ENCODE data around the gene PIAS2. TPM values are rescaled to one million over a fixed set of nuclear protein-coding genes. Genes with fewer than 3 reads are reported as not detected.

Gene PIAS2
- total and polyA plus RNA-seq, 9 of the 15 experiments (the other 6 are each of a cell fraction or from before 2014, with no cell fraction given) = 2.9 to 23.9 (median 12.0) TPM

DNA sequence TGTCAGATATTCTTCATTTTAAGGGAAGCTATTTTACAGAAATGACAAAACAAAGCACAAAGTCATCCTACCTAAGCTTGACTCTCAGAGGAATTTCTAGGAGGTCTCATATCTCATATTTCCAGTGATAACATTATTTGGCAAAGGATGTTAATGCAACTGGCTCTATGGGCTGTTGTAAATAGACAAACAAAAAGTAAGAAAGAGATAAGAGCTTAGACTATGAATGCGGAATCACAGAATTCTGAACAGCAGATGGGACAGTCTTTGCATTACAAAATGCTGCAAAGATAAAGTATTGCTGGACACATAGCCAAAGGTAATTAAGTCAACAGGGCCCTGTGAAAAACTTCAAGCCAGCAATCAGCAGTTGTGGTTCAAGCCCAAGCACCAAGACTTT lies 23.9 kb downstream of the PIAS2 start:
- Histone ChIP-seq H3K9me1 (ENCODE audit: control insufficient read depth, insufficient read depth, low read length) (peaks cover 2% of the 10 kb centered on the region), H3K4me3 (no peak overlapping the region), H3K9me3 (replicated peaks; ENCODE audit: control insufficient read depth, insufficient read depth, low read depth, low read length) (peaks cover 13% of the 10 kb centered on the region), H3K36me3 (ENCODE audit: control insufficient read depth, insufficient read depth, low read length) (peaks cover 25% of the 10 kb centered on the region), H3K27ac (ENCODE audit: extremely low read depth, low read depth, low read length) (peak overlapping the region; percentile 35; the same call in 2 of the 3 replicates), H4K20me1 (replicated peaks; ENCODE audit: control insufficient read depth, insufficient read depth, low read length) (no peaks in the 10 kb centered on the region), H3K79me2 (ENCODE audit: control insufficient read depth, insufficient read depth, low read length) (peaks cover 83% of the 10 kb centered on the region), H2AFZ (ENCODE audit: low read depth, low read length) (no peak overlapping the region), H3K4me2 (ENCODE audit: insufficient read depth, low read length) (peak overlapping the region; percentile 21; the same call in 1 of the 2 replicates), H3K4me1 (replicated peaks in 1 of 2; ENCODE audit: control insufficient read depth in 2 of 2, insufficient read depth in 2 of 2, low read length in 2 of 2) (peaks cover 0 to 21% of the 10 kb centered on the region in 2 experiments; a peak in 4 of 5 replicates), H3K27me3 (ENCODE audit: control insufficient read depth in 2 of 2, insufficient read depth in 2 of 2, low read length in 2 of 2) (no peaks in the 10 kb centered on the region), H3K9ac (ENCODE audit: insufficient read depth in 1 of 2, low read depth in 2 of 2, low read length in 2 of 2) (no peak overlapping the region)
- WGBS (ENCODE audit: insufficient coverage, low coverage, missing lambda C conversion rate) = 29% methylated on average over 1 of the region's 1 CpG
- in situ Hi-C loops (cut with MboI) (no loop called here), intact Hi-C loops (cut with micrococcal nuclease) (no loop called here)
- BruUV-seq (replicated peaks) = no TSS peak
- peak in 2 of 4 experiments; percentile 6 to 10 for DNase-seq (ENCODE audit: extremely low read depth in 1 of 4, low spot score in 3 of 4)
- FAIRE-seq = peak; percentile 35
- ChIA-PET CTCF (ENCODE audit: low intra/inter-chr PET ratio) (no interaction called here), POLR2A (interaction anchor here (0.8 to 1.3 kb wide), 2 partner anchors 9 to 13 kb away, joined by 3 read pairs; no protein-coding TSS in a partner anchor)
- no peak; the same call in 2 of the 3 replicates for ATAC-seq
- TF ChIP-seq KDM1A (IDR thresholded peaks at IDR 0.05) (0 out of 4 replicates have a peak, but pooled peaks of 1 of the 2 experiments have one; percentile 26), RBM34 (IDR thresholded peaks at IDR 0.05; ENCODE audit: borderline replicate concordance, insufficient read depth, low read length) (no peak), FOXA3 (CRISPR knock-in tag; conservative IDR thresholded peaks at IDR 0.05 in 1 of 2, IDR thresholded peaks at IDR 0.05 in 1 of 2) (0 out of 4 replicates have a peak, but pooled peaks of 1 of the 2 experiments have one; percentile 27), DLX4 (CRISPR knock-in tag; IDR thresholded peaks at IDR 0.05) (no peak), SAFB (IDR thresholded peaks at IDR 0.05; ENCODE audit: borderline replicate concordance, low read depth, low read length) (no peak), TAL1 (IDR thresholded peaks at IDR 0.05) (peak; percentile 17; the same call in 1 of the 2 replicates), ZNF764 (CRISPR knock-in tag; IDR thresholded peaks at IDR 0.05; ENCODE audit: low read depth) (0 out of 2 replicates have a peak, but pooled peaks have one; percentile 63), LARP7 (IDR thresholded peaks at IDR 0.05) (no peak), ARID1B (IDR thresholded peaks at IDR 0.05) (peak; percentile 42; the same call in 1 of the 2 replicates), JUN (IDR thresholded peaks at IDR 0.05; ENCODE audit: borderline replicate concordance, low read depth, low read length) (no peak), JUN (CRISPR knock-in tag; IDR thresholded peaks at IDR 0.05; ENCODE audit: borderline replicate concordance) (no peak), MAFK (IDR thresholded peaks at IDR 0.05; ENCODE audit: low read length) (no peak), PHF20 (IDR thresholded peaks at IDR 0.05; ENCODE audit: partially characterized antibody) (no peak), THAP12 (CRISPR knock-in tag; IDR thresholded peaks at IDR 0.05) (no peak), FOXK2 (conservative IDR thresholded peaks at IDR 0.05 in 1 of 2, IDR thresholded peaks at IDR 0.05 in 1 of 2; ENCODE audit: low read depth in 2 of 2) (no peak), ZNF431 (CRISPR knock-in tag; IDR thresholded peaks at IDR 0.05) (no peak), MLLT1 (IDR thresholded peaks at IDR 0.05) (no peak)
- TF ChIP-seq, protein P1, sequence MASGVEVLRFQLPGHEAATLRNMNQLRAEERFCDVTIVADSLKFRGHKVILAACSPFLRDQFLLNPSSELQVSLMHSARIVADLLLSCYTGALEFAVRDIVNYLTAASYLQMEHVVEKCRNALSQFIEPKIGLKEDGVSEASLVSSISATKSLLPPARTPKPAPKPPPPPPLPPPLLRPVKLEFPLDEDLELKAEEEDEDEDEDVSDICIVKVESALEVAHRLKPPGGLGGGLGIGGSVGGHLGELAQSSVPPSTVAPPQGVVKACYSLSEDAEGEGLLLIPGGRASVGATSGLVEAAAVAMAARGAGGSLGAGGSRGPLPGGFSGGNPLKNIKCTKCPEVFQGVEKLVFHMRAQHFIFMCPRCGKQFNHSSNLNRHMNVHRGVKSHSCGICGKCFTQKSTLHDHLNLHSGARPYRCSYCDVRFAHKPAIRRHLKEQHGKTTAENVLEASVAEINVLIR (CRISPR knock-in tag; IDR thresholded peaks at IDR 0.05) = no peak
